H1 (cell line): ENCODE results near the gene STX17. TPM values are rescaled to one million over a fixed set of nuclear protein-coding genes. Genes with fewer than 3 reads are reported as not detected.

Experiments used
- CTCF ChIA-PET: fragments of 300-600 bp; sonication (Branson Sonifier 250); formaldehyde crosslinking; loops from one replicate; lab custom pipeline; 2021; ENCODE audit not compliant: partially characterized antibody; lab: Charles Lee
- POLR2A ChIA-PET: fragments of 300-600 bp; sonication (Branson Sonifier 250); formaldehyde crosslinking; loops from one replicate; lab custom pipeline; 2021; ENCODE audit warnings: inconsistent platforms; ENCODE audit not compliant: partially characterized antibody; lab: Charles Lee
- DNase-seq, 2 experiments: peaks; one replicate each; pipeline versions ENCODE4 v3.0.0 to v3.0.0-alpha.2; 2010 to 2022; ENCODE audit warnings: low spot score in 2 of 2, low read depth in 1 of 2, mixed read lengths in 1 of 2
- FAIRE-seq: peaks from 2 replicates; lab custom pipeline; 2011; peaks lifted over from hg19 to GRCh38; lab: Jason Lieb, UNC
- H2AFZ ChIP-seq: 2 replicates; pipeline ENCODE4 v1.8.1; 2012; ENCODE audit warnings: low read length, inconsistent platforms
- H2AK5ac ChIP-seq: 2 replicates; pipeline ENCODE4 v1.6.1; 2013; ENCODE audit warnings: low read depth, low read length
- H2BK120ac ChIP-seq: replicated peaks from 2 replicates; pipeline ENCODE3; 2013; ENCODE audit warnings: low read depth, low read length, inconsistent platforms
- H2BK12ac ChIP-seq: 2 replicates; pipeline ENCODE4 v1.6.1; 2013; ENCODE audit warnings: low read depth, low read length
- H2BK15ac ChIP-seq: 2 replicates; pipeline ENCODE4 v1.6.1; 2013; ENCODE audit warnings: low read length
- H2BK20ac ChIP-seq: 2 replicates; pipeline ENCODE4 v1.6.1; 2013; ENCODE audit warnings: low read length
- H2BK5ac ChIP-seq: 2 replicates; pipeline ENCODE4 v1.6.1; 2013; ENCODE audit warnings: low read depth, low read length
- H3K14ac ChIP-seq: 2 replicates; pipeline ENCODE4 v1.6.1; 2013; ENCODE audit warnings: inconsistent platforms; ENCODE audit not compliant: insufficient read length
- H3K18ac ChIP-seq: 2 replicates; pipeline ENCODE4 v1.6.1; 2013; ENCODE audit warnings: low read length; ENCODE audit errors: extremely low read depth
- H3K23ac ChIP-seq: 2 replicates; pipeline ENCODE4 v1.6.1; 2013; ENCODE audit warnings: inconsistent platforms; ENCODE audit not compliant: insufficient read length
- H3K23me2 ChIP-seq: 2 replicates; pipeline ENCODE4 v1.6.1; 2013; ENCODE audit warnings: low read depth, low read length
- H3K27ac ChIP-seq: 2 replicates; pipeline ENCODE4 v1.6.1; 2011; ENCODE audit warnings: low read depth, low read length, inconsistent platforms
- H3K27me3 ChIP-seq, 4 experiments: replicated peaks in 1 of 4; 1 replicate in 1 of 4; 2 replicates in 3 of 4; pipeline versions ENCODE4 v1.6.1 to v1.8.1; 2011 to 2013; ENCODE audit warnings: low read length in 3 of 4, mild to moderate bottlenecking in 3 of 4, inconsistent platforms in 2 of 4, mixed read lengths in 2 of 4, moderate library complexity in 1 of 4; ENCODE audit not compliant: control insufficient read depth in 3 of 4, insufficient read depth in 3 of 4; ENCODE audit errors: extremely low read depth in 1 of 4
- H3K36me3 ChIP-seq, 4 experiments: 2 replicates each; pipeline versions ENCODE4 v1.6.1 to v1.8.1; 2011 to 2013; ENCODE audit warnings: mild to moderate bottlenecking in 4 of 4, low read length in 3 of 4, moderate library complexity in 2 of 4, control low read depth in 1 of 4, inconsistent platforms in 1 of 4; ENCODE audit not compliant: insufficient read depth in 4 of 4, control insufficient read depth in 2 of 4
- H3K4ac ChIP-seq: replicated peaks from 2 replicates; pipeline ENCODE3; 2013; ENCODE audit warnings: low read length, low read depth, mixed read lengths, inconsistent platforms; ENCODE audit not compliant: insufficient read length
- H3K4me1 ChIP-seq, 4 experiments: replicated peaks in 1 of 4; 1 replicate in 1 of 4; 2 replicates in 3 of 4; pipeline versions ENCODE4 v1.6.1 to v1.8.1; 2011 to 2013; ENCODE audit warnings: low read length in 3 of 4, inconsistent platforms in 2 of 4, mixed read lengths in 1 of 4; ENCODE audit not compliant: insufficient read depth in 4 of 4, control insufficient read depth in 3 of 4
- H3K4me2 ChIP-seq, 2 experiments: 2 replicates each; pipeline versions ENCODE4 v1.6.1 to v1.8.1; 2011 to 2013; ENCODE audit warnings: low read depth in 2 of 2, low read length in 2 of 2, control low read depth in 1 of 2, inconsistent platforms in 1 of 2, mild to moderate bottlenecking in 1 of 2; ENCODE audit not compliant: insufficient read depth in 1 of 2
- H3K4me3 ChIP-seq, 4 experiments: fragments of 200-600, 300-600 bp in 1 of 4; sonication (generic), shearing (Covaris generic), sonication (Bioruptor Twin) in 1 of 4; 2 replicates each; pipeline versions ENCODE4 v1.5.1 to v1.8.1; 2011 to 2016; ENCODE audit warnings: low read length in 4 of 4, low read depth in 3 of 4, control low read depth in 2 of 4, inconsistent platforms in 2 of 4, mild to moderate bottlenecking in 2 of 4, mixed read lengths in 1 of 4, moderate library complexity in 1 of 4; ENCODE audit not compliant: insufficient read depth in 2 of 4; ENCODE audit errors: extremely low read depth in 1 of 4
- H3K56ac ChIP-seq: replicated peaks from 2 replicates; pipeline ENCODE3; 2013; ENCODE audit warnings: low read depth, mild to moderate bottlenecking, mixed read lengths, low read length, inconsistent platforms; ENCODE audit not compliant: insufficient read length
- H3K79me1 ChIP-seq: 2 replicates; pipeline ENCODE4 v1.6.1; 2013; ENCODE audit warnings: low read depth, low read length, control low read depth
- H3K79me2 ChIP-seq, 2 experiments: 2 replicates each; pipeline versions ENCODE4 v1.6.1 to v1.8.1; 2012 to 2013; ENCODE audit warnings: low read length in 2 of 2, mild to moderate bottlenecking in 2 of 2, inconsistent platforms in 1 of 2; ENCODE audit not compliant: insufficient read depth in 2 of 2, control insufficient read depth in 1 of 2
- H3K9ac ChIP-seq, 4 experiments: replicated peaks in 1 of 4; 1 replicate in 1 of 4; 2 replicates in 3 of 4; pipeline versions ENCODE4 v1.6.1 to v1.8.1; 2011 to 2013; ENCODE audit warnings: low read depth in 3 of 4, low read length in 3 of 4, control low read depth in 2 of 4, mild to moderate bottlenecking in 2 of 4, moderate library complexity in 2 of 4, inconsistent platforms in 1 of 4; ENCODE audit errors: extremely low read depth in 1 of 4
- H3K9me3 ChIP-seq, 2 experiments: 2 replicates each; pipeline versions ENCODE4 v1.6.1 to v1.8.1; 2012 to 2013; ENCODE audit warnings: mild to moderate bottlenecking in 2 of 2, moderate library complexity in 2 of 2, control low read depth in 1 of 2, inconsistent platforms in 1 of 2, low read depth in 1 of 2, low read length in 1 of 2, mixed read lengths in 1 of 2; ENCODE audit not compliant: insufficient read depth in 2 of 2
- H4K20me1 ChIP-seq, 2 experiments: replicated peaks in 1 of 2; 2 replicates each; pipeline versions ENCODE3 to v1.8.1; 2011 to 2013; ENCODE audit warnings: inconsistent platforms in 2 of 2, low read length in 2 of 2, mild to moderate bottlenecking in 1 of 2; ENCODE audit not compliant: insufficient read depth in 2 of 2, control insufficient read depth in 1 of 2
- H4K5ac ChIP-seq: 2 replicates; pipeline ENCODE4 v1.6.1; 2013; ENCODE audit warnings: low read length, low read depth, mixed read lengths, inconsistent platforms; ENCODE audit not compliant: insufficient read length
- H4K8ac ChIP-seq: 2 replicates; pipeline ENCODE4 v1.8.0; 2013; ENCODE audit warnings: mild to moderate bottlenecking, moderate library complexity, low read length, inconsistent platforms; ENCODE audit not compliant: insufficient read depth; ENCODE audit errors: extremely low read depth
- H4K91ac ChIP-seq: replicated peaks from 2 replicates; pipeline ENCODE3; 2013; ENCODE audit warnings: low read length, mixed read lengths, inconsistent platforms; ENCODE audit not compliant: insufficient read length
- CHD1 ChIP-seq: IDR thresholded peaks from 2 replicates; pipeline ENCODE4 v1.6.1; 2012; ENCODE audit warnings: low read depth, low read length, improper control_type of control experiment
- EGR1 ChIP-seq: IDR thresholded peaks from 2 replicates; pipeline ENCODE4 v1.6.1; 2011; ENCODE audit warnings: low read depth, low read length, borderline replicate concordance
- JUN ChIP-seq: IDR thresholded peaks from 2 replicates; pipeline ENCODE4 v1.6.1; 2011; ENCODE audit warnings: low read depth, mild to moderate bottlenecking, improper control_type of control experiment, low read length
- RXRA ChIP-seq: IDR thresholded peaks from 2 replicates; pipeline ENCODE4 v1.6.1; 2011; ENCODE audit warnings: low read depth, mild to moderate bottlenecking, low read length, moderate library complexity; ENCODE audit not compliant: insufficient read depth
- SIRT6 ChIP-seq: IDR thresholded peaks from one replicate; pipeline ENCODE4 v1.7.1; 2012; ENCODE audit warnings: low read length, inconsistent platforms
- SP4 ChIP-seq: IDR thresholded peaks from 2 replicates; pipeline ENCODE4 v1.6.1; 2012; ENCODE audit warnings: low read length, inconsistent platforms
- SUZ12 ChIP-seq: fragments of 200-600 bp; sonication (generic); IDR thresholded peaks from 2 replicates; pipeline ENCODE4 v1.6.1; 2012; ENCODE audit warnings: mild to moderate bottlenecking, inconsistent platforms, low read length, moderate library complexity, mixed read lengths
- whole genome bisulfite sequencing, 2 experiments: shearing (Covaris generic) in 1 of 2; methylation state at CpG; one replicate each; pipeline versions ENCODE4 v1.1.6 to v1.1.7; 2013 to 2015; ENCODE audit warnings: low lambda C conversion rate in 2 of 2, mixed read lengths in 2 of 2, inconsistent platforms in 1 of 2, low coverage in 1 of 2, missing lambda C conversion rate in 1 of 2; ENCODE audit not compliant: insufficient replicate concordance in 2 of 2, insufficient coverage in 1 of 2, insufficient read length in 1 of 2; ENCODE audit errors: extremely low coverage in 1 of 2, missing lambda C conversion rate in 1 of 2; 5-methylcytosine and 5-hydroxymethylcytosine counted together
- polyA plus RNA-seq, 7 experiments: library from polyadenylated mRNA; depleted of rRNA in 3 of 7; stranded (reverse) in 5 of 7; unstranded in 2 of 7; fragments of >200 nt in 5 of 7; fragments of 200-250 nt in 2 of 7; gene quantifications; 1 replicate in 5 of 7; 2 replicates in 1 of 7; 4 replicates in 1 of 7; pipeline versions ENCODE4 v1.2.1 to v1.2.3, GENCODE V29; 2011 to 2013; ENCODE audit warnings: missing spikeins in 2 of 7, mixed read lengths in 2 of 7
- total RNA-seq: library from RNA; stranded (reverse); fragmentation: NEBNext Ultra II Directional; extraction: Animal tissue kit (Norgen Biotek cat#: 25700); gene quantifications from 2 replicates; pipeline ENCODE4 v1.2.1, GENCODE V29; 2021
- TF ChIP-seq, protein P1 (sequence below): IDR thresholded peaks from 2 replicates; pipeline ENCODE4 v1.6.1; 2012; ENCODE audit warnings: inconsistent platforms

Gene STX17
- total and polyA plus RNA-seq, 2 of the 8 experiments (the other 6 are each of a cell fraction or from before 2014, with no cell fraction given), result 4.5 to 16.3 TPM

DNA sequence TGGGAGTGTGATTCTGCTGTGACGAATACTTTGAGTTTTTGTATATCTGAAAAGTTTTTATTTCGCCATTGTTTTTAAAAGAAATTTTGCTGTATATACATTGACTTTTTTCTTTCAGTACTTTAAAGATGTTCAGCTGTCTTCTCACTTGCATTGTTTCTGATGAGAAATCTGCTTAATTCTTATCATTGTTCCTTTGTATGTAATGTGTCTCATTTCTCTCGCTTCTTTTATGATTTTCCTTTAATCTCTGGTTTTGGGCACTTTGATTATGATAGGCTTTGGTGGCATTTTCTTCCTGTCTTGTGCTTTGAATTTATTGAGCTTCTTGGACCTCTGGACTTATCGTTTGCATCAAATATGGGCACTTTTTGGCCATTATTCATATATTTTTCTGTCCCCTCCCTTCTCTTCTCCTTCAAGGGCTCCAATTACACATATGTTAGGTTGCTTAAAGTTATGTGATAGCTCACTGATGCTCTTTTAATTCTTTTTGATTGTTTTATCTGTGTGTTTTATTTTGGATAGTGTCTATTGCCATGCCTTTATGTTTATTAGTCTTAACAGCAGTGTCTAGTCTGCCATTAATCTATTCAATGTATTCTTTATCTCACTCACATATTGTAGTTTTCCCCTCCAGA lies 30.6 kb downstream of the STX17 start:
- CTCF ChIA-PET, result interaction anchor here (0.7 to 4.9 kb wide), 3 partner anchors 11 to 47 kb away, joined by 3 to 26 read pairs (median 3); no protein-coding TSS in a partner anchor
- whole genome bisulfite sequencing, 2 experiments, result 86% methylated on average over 4 of the region's 4 CpGs; no CpG with 5 or more reads in 1 of the 2 experiments
- POLR2A ChIA-PET, result no interaction called here
- no peaks in the 10 kb centered on the region for H3K36me3 ChIP-seq
- H4K20me1 ChIP-seq, result no peaks in the 10 kb centered on the region
- H4K91ac ChIP-seq, result no peak overlapping the region
- TF ChIP-seq SIRT6 (no peak), EGR1 (no peak), JUN (no peak), CHD1 (no peak), SP4 (no peak), RXRA (no peak), SUZ12 (no peak)
- TF ChIP-seq, protein P1, sequence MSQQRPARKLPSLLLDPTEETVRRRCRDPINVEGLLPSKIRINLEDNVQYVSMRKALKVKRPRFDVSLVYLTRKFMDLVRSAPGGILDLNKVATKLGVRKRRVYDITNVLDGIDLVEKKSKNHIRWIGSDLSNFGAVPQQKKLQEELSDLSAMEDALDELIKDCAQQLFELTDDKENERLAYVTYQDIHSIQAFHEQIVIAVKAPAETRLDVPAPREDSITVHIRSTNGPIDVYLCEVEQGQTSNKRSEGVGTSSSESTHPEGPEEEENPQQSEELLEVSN, result no peak
- no peak overlapping the region for H3K14ac ChIP-seq
- no peak overlapping the region for H2BK15ac ChIP-seq
- H2BK5ac ChIP-seq, result no peak overlapping the region
- no peak overlapping the region for H3K4me3 ChIP-seq
- no peak overlapping the region for H4K5ac ChIP-seq
- no peak overlapping the region for H3K27ac ChIP-seq
- H3K23me2 ChIP-seq, result no peaks in the 10 kb centered on the region
- H2BK20ac ChIP-seq, result no peak overlapping the region
- FAIRE-seq, result no peak
- no peak overlapping the region for H3K9ac ChIP-seq
- H3K18ac ChIP-seq, result no peak overlapping the region
- no peaks in the 10 kb centered on the region for H3K79me1 ChIP-seq
- H3K4ac ChIP-seq, result no peak overlapping the region
- peaks cover 0 to 2% of the 10 kb centered on the region in 2 experiments; a peak in 1 of 4 replicates for H3K9me3 ChIP-seq
- H2AFZ ChIP-seq, result no peak overlapping the region
- H3K4me1 ChIP-seq, result no peaks in the 10 kb centered on the region
- no peak overlapping the region for H3K56ac ChIP-seq
- H3K4me2 ChIP-seq, result no peak overlapping the region
- H3K23ac ChIP-seq, result no peak overlapping the region
- DNase-seq, result no peak
- no peaks in the 10 kb centered on the region for H3K27me3 ChIP-seq
- H4K8ac ChIP-seq, result no peak overlapping the region
- H3K79me2 ChIP-seq, result no peaks in the 10 kb centered on the region
- no peak overlapping the region for H2BK120ac ChIP-seq
- H2BK12ac ChIP-seq, result no peak overlapping the region
- no peak overlapping the region for H2AK5ac ChIP-seq
